Eye (tissue), 1 donor: Measurements from ENCODE around the gene ITSN1.
"Not testable (repeated sequence)": the region's sequence is repeated elsewhere in the genome, so short reads cannot be mapped to it uniquely, and the experiment has no call there.

Source experiments
- DNase-seq: peaks from one replicate; pipeline ENCODE4 v3.0.0-alpha.2; 2015

ITSN1 gene

DNA sequence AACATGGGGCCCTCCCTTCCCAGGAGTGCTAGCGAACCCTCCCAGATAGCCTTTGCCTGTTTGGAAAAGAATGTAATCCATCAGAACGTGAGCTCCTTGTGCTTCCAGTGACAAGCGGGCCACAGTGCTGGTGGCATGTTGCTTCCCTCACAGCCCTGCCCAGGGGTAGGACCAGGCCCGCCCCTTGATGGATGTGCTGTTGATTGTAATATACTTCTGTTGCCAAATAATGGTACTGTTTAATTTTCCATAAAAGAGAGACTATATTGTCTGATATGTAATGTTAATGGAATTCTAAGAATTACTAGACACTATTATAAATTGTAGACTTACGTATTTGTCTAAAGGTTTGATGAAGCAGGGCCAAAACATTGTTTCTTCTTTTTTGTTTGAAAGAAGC lies 256.9 kb downstream of the ITSN1 start:
- DNase-seq, result no peak

- peak; percentile 62 for DNase-seq
Observed at GRCh38 chr21:33901412-33902288, 259.3 kb downstream of the ITSN1 start.

DNA sequence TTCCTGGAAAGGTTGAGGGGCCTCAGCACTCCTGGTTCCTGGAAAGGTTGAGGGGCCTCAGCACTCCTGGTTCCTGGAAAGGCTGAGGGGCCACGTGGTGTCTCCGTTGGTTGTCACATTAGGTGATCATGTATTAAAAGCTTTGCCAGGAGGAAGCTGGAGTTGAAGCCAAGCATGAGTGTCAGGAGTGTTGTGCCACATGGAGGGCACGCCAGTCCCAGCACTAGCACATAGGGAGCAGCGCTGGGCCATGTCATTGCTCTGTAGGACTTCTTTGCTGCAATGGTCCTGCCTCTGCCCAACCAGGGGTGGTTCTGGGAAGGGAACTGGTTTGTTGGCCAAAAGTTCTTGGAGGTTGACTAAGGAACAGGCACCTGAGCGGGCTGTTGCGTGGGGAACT lies 260.0 kb downstream of the ITSN1 start:
- DNase-seq, result no peak

GRCh38 chr21:33904041-33904440 lies 261.7 kb downstream of the ITSN1 start:
- no peak for DNase-seq

- DNase-seq, result no peak
Observed at GRCh38 chr21:33908760-33909159, 266.5 kb downstream of the ITSN1 start.

GRCh38 chr21:33909756-33910155 lies 267.5 kb downstream of the ITSN1 start:
- DNase-seq, result no peak

GRCh38 chr21:33914188-33914587 lies 271.9 kb downstream of the ITSN1 start:
- no peak for DNase-seq

GRCh38 chr21:33915368-33916199 lies 273.3 kb downstream of the ITSN1 start, which contains the start of gene ATP5PO:
ATP5PO (minus strand) TSS chr21:33915804; CDS start chr21:33915763, 41 bp downstream.
- DNase-seq, result peak; percentile 99

GRCh38 chr21:33916200-33916567 lies 273.9 kb downstream of the ITSN1 start:
- no peak for DNase-seq

GRCh38 chr21:33917421-33917820 lies 275.1 kb downstream of the ITSN1 start:
- no peak for DNase-seq

- DNase-seq, result peak; percentile 95
Observed at GRCh38 chr21:33924079-33924765, 281.9 kb downstream of the ITSN1 start.

DNA sequence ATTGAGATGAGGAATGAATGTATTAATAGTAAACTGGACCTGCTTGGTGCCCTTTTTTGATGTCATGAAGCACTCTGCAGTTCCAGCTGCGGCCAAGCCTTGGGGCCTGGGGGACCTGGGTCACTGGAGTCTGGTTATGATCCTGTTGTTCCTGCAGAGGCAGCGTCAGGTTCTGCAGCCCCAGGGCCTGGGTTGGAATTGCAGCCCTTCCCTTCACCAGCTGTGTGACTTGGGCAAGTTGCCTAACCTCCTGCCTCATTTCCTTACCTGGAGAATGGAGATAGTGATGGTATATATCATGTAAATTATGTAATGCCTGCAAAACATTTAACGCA lies 282.4 kb downstream of the ITSN1 start:
- DNase-seq, result no peak

DNA sequence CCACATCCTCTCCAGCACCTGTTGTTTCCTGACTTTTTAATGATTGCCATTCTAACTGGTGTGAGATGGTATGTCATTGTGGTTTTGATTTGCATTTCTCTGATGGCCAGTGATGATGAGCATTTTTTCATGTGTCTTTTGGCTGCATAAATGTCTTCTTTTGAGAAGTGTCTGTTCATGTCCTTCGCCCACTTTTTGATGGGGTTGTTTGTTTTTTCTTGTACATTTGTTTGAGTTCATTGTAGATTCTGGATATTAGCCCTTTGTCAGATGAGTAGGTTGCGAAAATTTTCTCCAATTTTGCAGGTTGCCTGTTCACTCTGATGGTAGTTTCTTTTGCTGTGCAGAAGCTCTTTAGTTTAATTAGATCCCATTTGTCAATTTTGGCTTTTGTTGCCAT lies 283.9 kb downstream of the ITSN1 start:
- DNase-seq, result not testable (repeated sequence)

- DNase-seq, result not testable (repeated sequence)
Observed at GRCh38 chr21:33931052-33931798, 288.9 kb downstream of the ITSN1 start.

- no peak for DNase-seq
Observed at GRCh38 chr21:33931799-33932390, 289.6 kb downstream of the ITSN1 start.

DNA sequence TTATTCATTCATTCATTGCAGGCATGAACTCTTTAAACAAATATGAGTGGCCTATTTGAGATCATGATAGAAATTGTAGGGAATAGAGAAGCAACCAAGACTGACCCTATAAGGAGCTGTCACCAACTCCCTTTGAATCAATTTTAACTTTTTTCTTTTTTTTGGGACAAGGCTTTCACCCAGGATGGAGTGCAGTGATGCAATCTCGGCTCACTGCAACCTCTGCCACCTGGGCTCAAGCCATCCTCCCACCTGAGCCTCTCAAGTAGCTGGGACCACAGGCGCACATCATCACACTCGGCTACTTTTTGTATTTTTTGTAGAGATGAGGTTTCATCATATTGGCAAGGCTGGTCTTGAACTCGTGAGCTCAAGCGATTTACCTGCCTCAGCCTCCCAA lies 290.4 kb downstream of the ITSN1 start:
- no peak for DNase-seq

DNA sequence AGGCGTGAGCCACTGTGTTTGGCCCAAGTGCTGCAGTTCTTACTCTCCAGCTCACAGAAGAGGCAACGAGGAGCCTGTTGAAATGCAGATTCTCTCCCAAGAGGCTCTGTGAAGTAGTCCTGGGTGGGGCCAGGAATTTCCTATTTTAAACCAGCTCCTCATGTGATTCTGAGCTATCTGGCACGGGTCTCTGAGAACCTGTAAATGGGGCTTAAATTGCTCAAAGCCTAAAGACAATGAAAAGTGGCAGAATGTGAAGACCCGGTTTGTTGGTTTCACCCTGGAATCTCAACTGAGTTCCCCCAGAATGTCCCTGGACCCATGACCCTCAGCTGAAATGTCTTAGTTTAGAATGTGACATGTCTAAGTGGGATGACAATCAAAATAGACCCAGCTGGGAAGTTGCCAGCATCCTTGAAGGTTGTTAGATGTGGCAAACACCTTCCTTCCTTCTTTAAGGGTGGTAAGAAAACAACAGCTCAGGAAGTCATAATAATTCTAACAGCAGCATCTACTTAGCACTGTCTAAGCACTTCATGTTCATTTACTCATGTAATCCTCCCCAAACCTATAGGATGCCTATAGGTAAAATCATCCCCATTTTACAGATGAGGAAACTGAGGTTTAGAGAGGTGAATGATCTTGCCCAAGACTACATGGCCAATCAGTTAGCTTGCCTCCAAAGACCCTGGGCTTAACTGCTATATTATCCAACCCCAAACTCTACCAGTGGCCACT lies 294.2 kb downstream of the ITSN1 start:
- no peak for DNase-seq

GRCh38 chr21:33937146-33937545 lies 294.8 kb downstream of the ITSN1 start:
- no peak for DNase-seq

- no peak for DNase-seq
Observed at GRCh38 chr21:33937931-33938339, 295.6 kb downstream of the ITSN1 start.

GRCh38 chr21:33938381-33938780 lies 296.1 kb downstream of the ITSN1 start:
- DNase-seq, result no peak

GRCh38 chr21:33939226-33939625 lies 296.9 kb downstream of the ITSN1 start:
- DNase-seq, result no peak
